HepG2 (cell line): ENCODE data around the gene SYTL3. TPM values are rescaled to one million over a fixed set of nuclear protein-coding genes. Genes with fewer than 3 reads are reported as not detected.

Source experiments
- EEA1 ChIP-seq: sonication (generic); formaldehyde crosslinking; IDR thresholded peaks from 2 replicates; pipeline ENCODE4 v1.5.1; 2020; ENCODE audit warnings: mild to moderate bottlenecking, missing genetic modification reagents, borderline replicate concordance
- GTF2F1 ChIP-seq: fragments of 150-350 bp; IDR thresholded peaks from 2 replicates; pipeline ENCODE4 v1.6.1; 2014; ENCODE audit warnings: low read length
- IKZF1 ChIP-seq: fragments of 450-650 bp; IDR thresholded peaks from 2 replicates; pipeline ENCODE4 v1.7.1; 2016
- ISX ChIP-seq: sonication (generic); formaldehyde crosslinking; conservative IDR thresholded peaks from 2 replicates; pipeline ENCODE4 v1.5.0; 2020; ENCODE audit warnings: missing genetic modification reagents
- MEF2D ChIP-seq: sonication (generic); formaldehyde crosslinking; IDR thresholded peaks from 2 replicates; pipeline ENCODE4 v1.5.1; 2020; ENCODE audit warnings: mild to moderate bottlenecking, missing genetic modification reagents
- MZF1 ChIP-seq: sonication (generic); formaldehyde crosslinking; IDR thresholded peaks from 2 replicates; pipeline ENCODE4 v1.8.1; 2023; ENCODE audit warnings: mild to moderate bottlenecking, missing genetic modification reagents, borderline replicate concordance
- NFRKB ChIP-seq: fragments of 450-650 bp; IDR thresholded peaks from 2 replicates; pipeline ENCODE4 v1.6.1; 2017
- PCBP2 ChIP-seq: fragments of 200-400 bp; formaldehyde crosslinking; optimal IDR thresholded peaks from 2 replicates; pipeline ENCODE3; 2018; ENCODE audit warnings: low read length, low read depth; ENCODE audit not compliant: poor library complexity, severe bottlenecking
- PTBP1 ChIP-seq: fragments of 200-400 bp; formaldehyde crosslinking; IDR thresholded peaks from 2 replicates; pipeline ENCODE4 v1.6.1; 2018; ENCODE audit warnings: low read length, low read depth; ENCODE audit not compliant: poor library complexity, severe bottlenecking
- REPIN1 ChIP-seq: sonication (generic); formaldehyde crosslinking; IDR thresholded peaks from 2 replicates; pipeline ENCODE4 v1.8.0; 2022; ENCODE audit warnings: missing genetic modification reagents, low read depth, mild to moderate bottlenecking, borderline replicate concordance
- SIN3B ChIP-seq: fragments of 150-350 bp; IDR thresholded peaks from 2 replicates; pipeline ENCODE4 v1.6.1; 2014; ENCODE audit warnings: low read length
- SIX1 ChIP-seq: sonication (generic); formaldehyde crosslinking; IDR thresholded peaks from 2 replicates; pipeline ENCODE4 v1.4.0; 2020; ENCODE audit warnings: missing genetic modification reagents, borderline replicate concordance
- SMARCC2 ChIP-seq: fragments of 450-650 bp; IDR thresholded peaks from 2 replicates; pipeline ENCODE4 v1.6.1; 2017; ENCODE audit warnings: antibody characterized with exemption, mild to moderate bottlenecking
- ZNF101 ChIP-seq: sonication (generic); formaldehyde crosslinking; IDR thresholded peaks from 2 replicates; pipeline ENCODE4 v1.4.0; 2020; ENCODE audit warnings: mild to moderate bottlenecking, low read depth, missing genetic modification reagents, borderline replicate concordance
- ZNF235 ChIP-seq: sonication (generic); formaldehyde crosslinking; IDR thresholded peaks from 2 replicates; pipeline ENCODE4 v1.8.1; 2023; ENCODE audit warnings: mild to moderate bottlenecking, missing genetic modification reagents, borderline replicate concordance
- ZNF530 ChIP-seq: sonication (generic); formaldehyde crosslinking; IDR thresholded peaks from 2 replicates; pipeline ENCODE4 v1.5.0; 2020; ENCODE audit warnings: low read depth, mild to moderate bottlenecking, missing genetic modification reagents
- ZNF589 ChIP-seq: sonication (generic); formaldehyde crosslinking; conservative IDR thresholded peaks from 2 replicates; pipeline ENCODE4 v1.8.0; 2022; ENCODE audit warnings: mild to moderate bottlenecking, moderate library complexity, missing genetic modification reagents
- ZNF644 ChIP-seq: IDR thresholded peaks from 2 replicates; pipeline ENCODE4 v1.6.1; 2016; ENCODE audit warnings: low read depth
- ZNF713 ChIP-seq: sonication (generic); formaldehyde crosslinking; IDR thresholded peaks from 2 replicates; pipeline ENCODE4 v1.4.0; 2020; ENCODE audit warnings: mild to moderate bottlenecking, missing genetic modification reagents
- ZSCAN22 ChIP-seq: sonication (generic); formaldehyde crosslinking; IDR thresholded peaks from 2 replicates; pipeline ENCODE4 v1.4.0; 2020; ENCODE audit warnings: mild to moderate bottlenecking, missing genetic modification reagents
- polyA plus RNA-seq, 8 experiments: library from polyadenylated mRNA; depleted of rRNA in 3 of 8; stranded (reverse) in 7 of 8; unstranded in 1 of 8; fragments of >200 nt; fragmentation: Illumina TruSeq in 4 of 8; extraction: Trizol in 4 of 8; gene quantifications; 2 replicates each; pipeline versions ENCODE4 v1.2.1 to v1.2.3, GENCODE V29; 2011 to 2016; ENCODE audit warnings: low read depth in 4 of 8, missing spikeins in 1 of 8, mixed read lengths in 1 of 8; ENCODE audit not compliant: insufficient read depth in 1 of 8
- total RNA-seq, 5 experiments: library from RNA; depleted of rRNA; stranded (reverse); fragments of >200 nt; fragmentation: Illumina TruSeq; extraction: Trizol; gene quantifications; 2 replicates each; pipeline ENCODE4 v1.2.3, GENCODE V29; 2016; ENCODE audit warnings: low read depth in 1 of 5
- TF ChIP-seq, protein P1 (sequence below): sonication (generic); formaldehyde crosslinking; IDR thresholded peaks from 2 replicates; pipeline ENCODE4 v1.4.0; 2020; ENCODE audit warnings: missing genetic modification reagents
- TF ChIP-seq, protein P2 (sequence below): sonication (generic); formaldehyde crosslinking; IDR thresholded peaks from 2 replicates; pipeline ENCODE4 v1.4.0; 2020; ENCODE audit warnings: mild to moderate bottlenecking, missing genetic modification reagents, borderline replicate concordance
- TF ChIP-seq, protein P3 (sequence below): sonication (generic); formaldehyde crosslinking; IDR thresholded peaks from 2 replicates; pipeline ENCODE4 v1.8.0; 2022; ENCODE audit warnings: mild to moderate bottlenecking, missing genetic modification reagents; ENCODE audit not compliant: insufficient replicate concordance
- TF ChIP-seq, protein P4 (sequence below): sonication (generic); formaldehyde crosslinking; IDR thresholded peaks from 2 replicates; pipeline ENCODE4 v1.5.0; 2020; ENCODE audit warnings: mild to moderate bottlenecking, missing genetic modification reagents

The SYTL3 gene
- total and polyA plus RNA-seq, 2 of the 13 experiments (the other 11 are each of a cell fraction or from before 2014, with no cell fraction given): 0.11 to 0.28 TPM

DNA sequence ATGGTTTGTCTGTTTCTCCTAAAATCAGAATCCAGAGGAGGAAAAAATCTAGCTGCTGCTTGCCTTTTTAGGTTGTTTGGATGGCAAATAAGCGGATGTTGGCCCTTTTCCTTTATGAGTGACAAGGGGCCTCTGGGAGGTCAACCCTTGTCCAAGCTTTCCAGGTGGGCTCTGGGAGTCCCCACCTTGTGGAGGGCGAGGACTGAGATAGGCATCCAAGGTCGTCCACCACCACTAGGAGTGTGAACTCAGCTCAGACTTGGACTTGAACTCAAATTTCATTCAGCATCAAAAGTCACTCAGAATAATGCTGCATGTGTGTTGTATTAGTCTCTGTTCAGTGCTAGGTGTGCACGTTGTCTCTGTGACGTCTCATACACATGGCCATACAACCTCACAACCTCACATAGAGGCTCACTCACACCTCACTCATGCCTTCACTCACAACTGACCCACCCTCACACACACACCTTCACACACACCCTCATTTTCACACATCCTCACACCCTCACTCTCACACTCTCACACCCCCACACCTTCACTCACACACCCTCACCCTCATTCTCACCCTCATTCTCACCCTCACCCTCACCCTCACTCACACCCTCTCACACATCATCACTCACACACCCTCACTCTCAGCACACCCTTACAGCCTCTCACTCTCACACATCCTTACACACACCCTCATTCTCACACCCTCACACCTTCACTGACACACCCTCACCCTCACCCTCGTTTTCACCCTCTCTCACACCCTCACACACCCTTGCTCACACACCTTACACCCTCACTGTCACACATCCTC, 23.3 kb upstream of the SYTL3 start (continued):
- TF ChIP-seq PTBP1 (no peak), ISX (CRISPR knock-in tag) (no peak), MZF1 (CRISPR knock-in tag) (no peak), ZNF589 (CRISPR knock-in tag) (no peak), MEF2D (CRISPR knock-in tag) (no peak), SIX1 (CRISPR knock-in tag) (no peak), ZNF101 (CRISPR knock-in tag) (no peak), PCBP2 (peak; percentile 57), SIN3B (no peak), ZSCAN22 (CRISPR knock-in tag) (no peak), EEA1 (CRISPR knock-in tag) (no peak), ZNF644 (CRISPR knock-in tag) (no peak), GTF2F1 (no peak), NFRKB (0 out of 2 replicates have a peak, but pooled peaks have one; percentile 28), ZNF713 (CRISPR knock-in tag) (no peak), IKZF1 (peak; percentile 91), ZNF530 (CRISPR knock-in tag) (no peak), SMARCC2 (no peak), ZNF235 (CRISPR knock-in tag) (no peak), REPIN1 (CRISPR knock-in tag) (no peak)
- TF ChIP-seq, protein P1, sequence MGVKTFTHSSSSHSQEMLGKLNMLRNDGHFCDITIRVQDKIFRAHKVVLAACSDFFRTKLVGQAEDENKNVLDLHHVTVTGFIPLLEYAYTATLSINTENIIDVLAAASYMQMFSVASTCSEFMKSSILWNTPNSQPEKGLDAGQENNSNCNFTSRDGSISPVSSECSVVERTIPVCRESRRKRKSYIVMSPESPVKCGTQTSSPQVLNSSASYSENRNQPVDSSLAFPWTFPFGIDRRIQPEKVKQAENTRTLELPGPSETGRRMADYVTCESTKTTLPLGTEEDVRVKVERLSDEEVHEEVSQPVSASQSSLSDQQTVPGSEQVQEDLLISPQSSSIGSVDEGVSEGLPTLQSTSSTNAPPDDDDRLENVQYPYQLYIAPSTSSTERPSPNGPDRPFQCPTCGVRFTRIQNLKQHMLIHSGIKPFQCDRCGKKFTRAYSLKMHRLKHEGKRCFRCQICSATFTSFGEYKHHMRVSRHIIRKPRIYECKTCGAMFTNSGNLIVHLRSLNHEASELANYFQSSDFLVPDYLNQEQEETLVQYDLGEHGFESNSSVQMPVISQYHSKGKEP: no peak
- TF ChIP-seq, protein P2, sequence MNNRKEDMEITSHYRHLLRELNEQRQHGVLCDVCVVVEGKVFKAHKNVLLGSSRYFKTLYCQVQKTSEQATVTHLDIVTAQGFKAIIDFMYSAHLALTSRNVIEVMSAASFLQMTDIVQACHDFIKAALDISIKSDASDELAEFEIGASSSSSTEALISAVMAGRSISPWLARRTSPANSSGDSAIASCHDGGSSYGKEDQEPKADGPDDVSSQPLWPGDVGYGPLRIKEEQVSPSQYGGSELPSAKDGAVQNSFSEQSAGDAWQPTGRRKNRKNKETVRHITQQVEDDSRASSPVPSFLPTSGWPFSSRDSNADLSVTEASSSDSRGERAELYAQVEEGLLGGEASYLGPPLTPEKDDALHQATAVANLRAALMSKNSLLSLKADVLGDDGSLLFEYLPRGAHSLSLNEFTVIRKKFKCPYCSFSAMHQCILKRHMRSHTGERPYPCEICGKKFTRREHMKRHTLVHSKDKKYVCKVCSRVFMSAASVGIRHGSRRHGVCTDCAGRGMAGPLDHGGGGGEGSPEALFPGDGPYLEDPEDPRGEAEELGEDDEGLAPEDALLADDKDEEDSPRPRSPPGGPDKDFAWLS (CRISPR knock-in tag): no peak
- TF ChIP-seq, protein P3, sequence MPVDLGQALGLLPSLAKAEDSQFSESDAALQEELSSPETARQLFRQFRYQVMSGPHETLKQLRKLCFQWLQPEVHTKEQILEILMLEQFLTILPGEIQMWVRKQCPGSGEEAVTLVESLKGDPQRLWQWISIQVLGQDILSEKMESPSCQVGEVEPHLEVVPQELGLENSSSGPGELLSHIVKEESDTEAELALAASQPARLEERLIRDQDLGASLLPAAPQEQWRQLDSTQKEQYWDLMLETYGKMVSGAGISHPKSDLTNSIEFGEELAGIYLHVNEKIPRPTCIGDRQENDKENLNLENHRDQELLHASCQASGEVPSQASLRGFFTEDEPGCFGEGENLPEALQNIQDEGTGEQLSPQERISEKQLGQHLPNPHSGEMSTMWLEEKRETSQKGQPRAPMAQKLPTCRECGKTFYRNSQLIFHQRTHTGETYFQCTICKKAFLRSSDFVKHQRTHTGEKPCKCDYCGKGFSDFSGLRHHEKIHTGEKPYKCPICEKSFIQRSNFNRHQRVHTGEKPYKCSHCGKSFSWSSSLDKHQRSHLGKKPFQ (CRISPR knock-in tag): no peak
- TF ChIP-seq, protein P4, sequence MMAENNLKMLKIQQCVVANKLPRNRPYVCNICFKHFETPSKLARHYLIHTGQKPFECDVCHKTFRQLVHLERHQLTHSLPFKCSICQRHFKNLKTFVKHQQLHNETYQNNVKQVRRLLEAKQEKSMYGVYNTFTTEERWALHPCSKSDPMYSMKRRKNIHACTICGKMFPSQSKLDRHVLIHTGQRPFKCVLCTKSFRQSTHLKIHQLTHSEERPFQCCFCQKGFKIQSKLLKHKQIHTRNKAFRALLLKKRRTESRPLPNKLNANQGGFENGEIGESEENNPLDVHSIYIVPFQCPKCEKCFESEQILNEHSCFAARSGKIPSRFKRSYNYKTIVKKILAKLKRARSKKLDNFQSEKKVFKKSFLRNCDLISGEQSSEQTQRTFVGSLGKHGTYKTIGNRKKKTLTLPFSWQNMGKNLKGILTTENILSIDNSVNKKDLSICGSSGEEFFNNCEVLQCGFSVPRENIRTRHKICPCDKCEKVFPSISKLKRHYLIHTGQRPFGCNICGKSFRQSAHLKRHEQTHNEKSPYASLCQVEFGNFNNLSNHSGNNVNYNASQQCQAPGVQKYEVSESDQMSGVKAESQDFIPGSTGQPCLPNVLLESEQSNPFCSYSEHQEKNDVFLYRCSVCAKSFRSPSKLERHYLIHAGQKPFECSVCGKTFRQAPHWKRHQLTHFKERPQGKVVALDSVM: no peak
